WTC11 (cell line): ENCODE results near the gene BDH1. TPM values are rescaled to one million over a fixed set of nuclear protein-coding genes. Genes with fewer than 3 reads are reported as not detected.
"Not testable (repeated sequence)": the region's sequence is repeated elsewhere in the genome, so short reads cannot be mapped to it uniquely, and the experiment has no call there.

Experiments used
- ATAC-seq: fragments of 200-7000 bp; cut with Tn5 transposase; 2 replicates; pipeline ENCODE4 v1.10.0; 2021; ENCODE audit warnings: mild to moderate bottlenecking, moderate library complexity
- CTCF ChIA-PET: fragments of 300-600 bp; sonication (Branson Sonifier 250); formaldehyde crosslinking; loops from one replicate; lab custom pipeline; 2021; ENCODE audit warnings: antibody characterized with exemption; lab: Charles Lee
- POLR2A ChIA-PET: fragments of 350-600 bp; sonication (Branson Sonifier 250); formaldehyde crosslinking; loops from one replicate; lab custom pipeline; 2021; ENCODE audit warnings: antibody characterized with exemption; lab: Charles Lee
- DNase-seq: peaks from one replicate; pipeline ENCODE4 v3.0.0; 2021; ENCODE audit warnings: low spot score
- H3K27ac Mint-ChIP-seq: 2 replicates; pipeline ENCODE4 v1.8.0; 2021; ENCODE audit warnings: mixed read lengths
- H3K27me3 Mint-ChIP-seq: 2 replicates; pipeline ENCODE4 v1.8.0; 2021; ENCODE audit warnings: low read depth, mild to moderate bottlenecking, moderate library complexity, mixed read lengths
- H3K36me3 Mint-ChIP-seq: 2 replicates; pipeline ENCODE4 v1.8.0; 2021; ENCODE audit warnings: mixed read lengths
- H3K4me1 Mint-ChIP-seq: 2 replicates; pipeline ENCODE4 v1.8.0; 2022; ENCODE audit warnings: mixed read lengths
- H3K4me3 Mint-ChIP-seq: 2 replicates; pipeline ENCODE4 v1.8.0; 2021; ENCODE audit warnings: mild to moderate bottlenecking, moderate library complexity, mixed read lengths
- H3K9me3 Mint-ChIP-seq: 2 replicates; pipeline ENCODE4 v1.8.0; 2021; ENCODE audit warnings: mixed read lengths
- EMX1 ChIP-seq: fragments of 250-450 bp; sonication (Bioruptor Pico); IDR thresholded peaks from 2 replicates; pipeline ENCODE4 v1.8.0; 2021; ENCODE audit warnings: mild to moderate bottlenecking
- ESRRA ChIP-seq: sonication (generic); formaldehyde crosslinking; IDR thresholded peaks from 2 replicates; pipeline ENCODE4 v1.8.1; 2022; ENCODE audit warnings: mild to moderate bottlenecking, missing genetic modification reagents, borderline replicate concordance
- ETV6 ChIP-seq: sonication (generic); formaldehyde crosslinking; IDR thresholded peaks from 2 replicates; pipeline ENCODE4 v1.8.1; 2022; ENCODE audit warnings: mild to moderate bottlenecking, missing genetic modification reagents
- FOXP1 ChIP-seq: sonication (generic); formaldehyde crosslinking; IDR thresholded peaks from 2 replicates; pipeline ENCODE4 v1.8.0; 2022; ENCODE audit warnings: missing genetic modification reagents, mild to moderate bottlenecking, moderate library complexity, borderline replicate concordance
- GTF2I ChIP-seq: fragments of 250-450 bp; sonication (Bioruptor Pico); conservative IDR thresholded peaks from 2 replicates; pipeline ENCODE4 v1.4.0; 2021; ENCODE audit warnings: mild to moderate bottlenecking
- JAZF1 ChIP-seq: fragments of 250-450 bp; sonication (Bioruptor Pico); IDR thresholded peaks from 2 replicates; pipeline ENCODE4 v1.9.0; 2021; ENCODE audit warnings: moderate library complexity, mild to moderate bottlenecking, inconsistent platforms
- KAT7 ChIP-seq: sonication (generic); formaldehyde crosslinking; IDR thresholded peaks from 2 replicates; pipeline ENCODE4 v1.8.1; 2023; ENCODE audit warnings: missing genetic modification reagents, mild to moderate bottlenecking, borderline replicate concordance
- SP1 ChIP-seq: sonication (generic); formaldehyde crosslinking; conservative IDR thresholded peaks from 2 replicates; pipeline ENCODE4 v1.8.1; 2022; ENCODE audit warnings: missing genetic modification reagents
- TEAD1 ChIP-seq: sonication (generic); formaldehyde crosslinking; IDR thresholded peaks from 2 replicates; pipeline ENCODE4 v1.8.0; 2022; ENCODE audit warnings: mild to moderate bottlenecking, missing genetic modification reagents
- ZNF232 ChIP-seq: sonication (generic); formaldehyde crosslinking; IDR thresholded peaks from 2 replicates; pipeline ENCODE4 v1.8.0; 2022; ENCODE audit warnings: mild to moderate bottlenecking, missing genetic modification reagents
- total RNA-seq: library from RNA; stranded (reverse); gene quantifications from 3 replicates; pipeline ENCODE4 v1.2.3, GENCODE V29; 2021
- TF ChIP-seq, protein P1 (sequence below): sonication (generic); formaldehyde crosslinking; IDR thresholded peaks from 2 replicates; pipeline ENCODE4 v1.8.0; 2022; ENCODE audit warnings: mild to moderate bottlenecking, missing genetic modification reagents
- TF ChIP-seq, protein P2 (sequence below): sonication (generic); formaldehyde crosslinking; conservative IDR thresholded peaks from 2 replicates; pipeline ENCODE4 v1.8.1; 2023; ENCODE audit warnings: mild to moderate bottlenecking, low read depth, missing genetic modification reagents, moderate library complexity
- TF ChIP-seq, protein P3 (sequence below): sonication (generic); formaldehyde crosslinking; IDR thresholded peaks from 2 replicates; pipeline ENCODE4 v1.8.1; 2023; ENCODE audit warnings: mild to moderate bottlenecking, missing genetic modification reagents

The BDH1 gene
- total RNA-seq, 1 experiment from 2014 or later = 26.8 TPM

DNA sequence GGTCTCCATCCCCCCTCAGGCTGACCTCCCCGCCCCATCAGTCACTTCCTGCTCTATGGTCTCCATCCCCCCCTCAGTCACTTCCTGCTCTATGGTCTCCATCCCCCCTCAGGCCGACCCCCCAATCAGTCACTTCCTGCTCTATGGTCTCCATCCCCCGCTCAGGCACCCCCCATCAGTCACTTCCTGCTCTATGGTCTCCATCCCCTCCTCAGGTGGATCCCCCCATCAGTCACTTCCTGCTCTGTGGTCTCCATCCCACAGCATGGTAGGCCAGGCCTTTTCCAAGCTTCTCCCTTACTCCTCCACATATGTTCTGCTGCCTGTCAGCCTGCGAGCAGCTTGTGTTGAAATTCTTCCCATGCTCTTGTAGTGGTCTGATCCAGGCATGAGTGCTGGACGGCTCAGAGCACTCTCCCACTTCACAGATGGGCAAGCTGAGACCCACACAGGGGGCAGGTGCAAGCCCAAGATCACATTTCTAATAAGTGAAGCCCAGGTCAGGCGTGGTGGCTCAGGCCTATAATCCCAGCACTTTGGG lies 36.8 kb downstream of the BDH1 start:
- ChIA-PET POLR2A (interaction anchor here (0.5 kb wide), 1 partner anchor 422 kb away, joined by 5 read pairs; no protein-coding TSS in a partner anchor), CTCF (no interaction called here)
- H3K36me3 Mint-ChIP-seq = peaks cover 4% of the 10 kb centered on the region
- peak overlapping the region; percentile 66 for H3K27ac Mint-ChIP-seq
- DNase-seq (no peak), ATAC-seq (no peak)
- no peak overlapping the region for H3K4me3 Mint-ChIP-seq
- TF ChIP-seq ZNF232 (CRISPR knock-in tag) (no peak), JAZF1 (no peak), ESRRA (CRISPR knock-in tag) (no peak), SP1 (CRISPR knock-in tag) (no peak), KAT7 (CRISPR knock-in tag) (no peak)
- TF ChIP-seq, protein P1, sequence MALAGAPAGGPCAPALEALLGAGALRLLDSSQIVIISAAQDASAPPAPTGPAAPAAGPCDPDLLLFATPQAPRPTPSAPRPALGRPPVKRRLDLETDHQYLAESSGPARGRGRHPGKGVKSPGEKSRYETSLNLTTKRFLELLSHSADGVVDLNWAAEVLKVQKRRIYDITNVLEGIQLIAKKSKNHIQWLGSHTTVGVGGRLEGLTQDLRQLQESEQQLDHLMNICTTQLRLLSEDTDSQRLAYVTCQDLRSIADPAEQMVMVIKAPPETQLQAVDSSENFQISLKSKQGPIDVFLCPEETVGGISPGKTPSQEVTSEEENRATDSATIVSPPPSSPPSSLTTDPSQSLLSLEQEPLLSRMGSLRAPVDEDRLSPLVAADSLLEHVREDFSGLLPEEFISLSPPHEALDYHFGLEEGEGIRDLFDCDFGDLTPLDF (CRISPR knock-in tag) = no peak
- TF ChIP-seq, protein P2, sequence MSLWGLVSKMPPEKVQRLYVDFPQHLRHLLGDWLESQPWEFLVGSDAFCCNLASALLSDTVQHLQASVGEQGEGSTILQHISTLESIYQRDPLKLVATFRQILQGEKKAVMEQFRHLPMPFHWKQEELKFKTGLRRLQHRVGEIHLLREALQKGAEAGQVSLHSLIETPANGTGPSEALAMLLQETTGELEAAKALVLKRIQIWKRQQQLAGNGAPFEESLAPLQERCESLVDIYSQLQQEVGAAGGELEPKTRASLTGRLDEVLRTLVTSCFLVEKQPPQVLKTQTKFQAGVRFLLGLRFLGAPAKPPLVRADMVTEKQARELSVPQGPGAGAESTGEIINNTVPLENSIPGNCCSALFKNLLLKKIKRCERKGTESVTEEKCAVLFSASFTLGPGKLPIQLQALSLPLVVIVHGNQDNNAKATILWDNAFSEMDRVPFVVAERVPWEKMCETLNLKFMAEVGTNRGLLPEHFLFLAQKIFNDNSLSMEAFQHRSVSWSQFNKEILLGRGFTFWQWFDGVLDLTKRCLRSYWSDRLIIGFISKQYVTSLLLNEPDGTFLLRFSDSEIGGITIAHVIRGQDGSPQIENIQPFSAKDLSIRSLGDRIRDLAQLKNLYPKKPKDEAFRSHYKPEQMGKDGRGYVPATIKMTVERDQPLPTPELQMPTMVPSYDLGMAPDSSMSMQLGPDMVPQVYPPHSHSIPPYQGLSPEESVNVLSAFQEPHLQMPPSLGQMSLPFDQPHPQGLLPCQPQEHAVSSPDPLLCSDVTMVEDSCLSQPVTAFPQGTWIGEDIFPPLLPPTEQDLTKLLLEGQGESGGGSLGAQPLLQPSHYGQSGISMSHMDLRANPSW (CRISPR knock-in tag) = no peak
- 0 out of 2 replicates have a peak, but pooled peaks cover 3% of the 10 kb centered on the region for H3K9me3 Mint-ChIP-seq
- H3K4me1 Mint-ChIP-seq = peaks cover 58% of the 10 kb centered on the region
- no peaks in the 10 kb centered on the region for H3K27me3 Mint-ChIP-seq

DNA sequence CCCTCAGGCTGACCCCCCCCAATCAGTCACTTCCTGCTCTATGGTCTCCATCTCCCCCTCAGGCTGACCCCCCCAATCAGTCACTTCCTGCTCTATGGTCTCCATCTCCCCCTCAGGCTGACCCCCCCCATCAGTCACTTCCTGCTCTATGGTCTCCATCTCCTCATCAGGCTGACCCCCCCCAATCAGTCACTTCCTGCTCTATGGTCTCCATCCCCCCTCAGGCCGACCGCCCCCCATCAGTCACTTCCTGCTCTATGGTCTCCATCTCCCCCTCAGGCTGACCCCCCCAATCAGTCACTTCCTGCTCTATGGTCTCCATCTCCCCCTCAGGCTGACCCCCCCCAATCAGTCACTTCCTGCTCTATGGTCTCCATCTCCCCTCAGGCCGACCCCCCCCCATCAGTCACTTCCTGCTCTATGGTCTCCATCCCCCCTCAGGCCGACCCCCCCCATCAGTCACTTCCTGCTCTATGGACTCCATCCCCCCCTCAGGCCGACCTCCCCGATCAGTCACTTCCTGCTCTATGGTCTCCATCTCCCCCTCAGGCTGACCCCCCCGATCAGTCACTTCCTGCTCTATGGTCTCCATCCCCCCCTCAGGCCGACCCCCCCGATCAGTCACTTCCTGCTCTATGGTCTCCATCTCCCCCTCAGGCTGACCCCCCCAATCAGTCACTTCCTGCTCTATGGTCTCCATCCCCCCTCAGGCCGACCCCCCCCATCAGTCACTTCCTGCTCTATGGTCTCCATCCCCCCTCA lies 37.7 kb downstream of the BDH1 start:
- peaks cover 63% of the 10 kb centered on the region for H3K4me1 Mint-ChIP-seq
- DNase-seq, CTCF ChIA-PET, H3K36me3 Mint-ChIP-seq, H3K9me3 Mint-ChIP-seq, H3K4me3 Mint-ChIP-seq, POLR2A ChIA-PET, H3K27me3 Mint-ChIP-seq, ATAC-seq, H3K27ac Mint-ChIP-seq: not testable (repeated sequence)

DNA sequence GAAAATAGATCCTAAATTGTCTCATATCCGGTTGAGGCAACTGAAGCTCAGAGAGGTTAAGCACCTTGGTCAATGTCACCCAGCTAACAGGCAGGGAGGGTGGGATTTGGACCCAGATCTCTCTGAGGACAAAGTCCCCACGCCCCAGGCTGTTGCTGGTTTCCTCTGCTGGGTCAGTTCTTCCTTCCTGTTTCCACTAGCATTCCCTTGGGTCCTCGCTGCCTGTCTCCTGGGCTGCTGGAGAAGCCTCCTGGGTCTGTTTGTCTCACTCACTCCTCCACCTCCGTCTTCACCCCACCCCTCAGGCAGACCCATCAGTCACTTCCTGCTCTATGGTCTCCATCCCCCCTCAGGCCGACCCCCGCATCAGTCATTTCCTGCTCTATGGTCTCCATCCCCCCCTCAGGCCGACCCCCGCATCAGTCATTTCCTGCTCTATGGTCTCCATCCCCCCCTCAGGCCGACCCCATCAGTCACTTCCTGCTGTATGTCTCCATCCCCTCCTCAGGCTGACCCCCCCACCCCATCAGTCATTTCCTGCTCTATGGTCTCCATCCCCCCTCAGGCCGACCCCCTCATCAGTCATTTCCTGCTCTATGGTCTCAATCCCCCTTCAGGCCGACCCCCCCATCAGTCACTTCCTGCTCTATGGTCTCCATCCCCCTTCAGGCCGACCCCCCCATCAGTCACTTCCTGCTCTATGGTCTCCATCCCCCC lies 38.7 kb downstream of the BDH1 start:
- DNase-seq, H3K4me3 Mint-ChIP-seq, H3K9me3 Mint-ChIP-seq, H3K36me3 Mint-ChIP-seq, POLR2A ChIA-PET, H3K27me3 Mint-ChIP-seq: not testable (repeated sequence)
- H3K27ac Mint-ChIP-seq = peak overlapping the region; percentile 41; the same call in 1 of the 2 replicates
- H3K4me1 Mint-ChIP-seq = peaks cover 64% of the 10 kb centered on the region
- TF ChIP-seq ETV6 = peak; percentile 55; the same call in 1 of the 2 replicates
- TF ChIP-seq, all 79 proteins: peak for 1; not testable (repeated sequence) for 78
- not testable (repeated sequence) for ATAC-seq
- CTCF ChIA-PET = interaction anchor here (0.6 to 1.0 kb wide), 2 partner anchors 15 to 58 kb away, joined by 3 read pairs; no protein-coding TSS in a partner anchor

DNA sequence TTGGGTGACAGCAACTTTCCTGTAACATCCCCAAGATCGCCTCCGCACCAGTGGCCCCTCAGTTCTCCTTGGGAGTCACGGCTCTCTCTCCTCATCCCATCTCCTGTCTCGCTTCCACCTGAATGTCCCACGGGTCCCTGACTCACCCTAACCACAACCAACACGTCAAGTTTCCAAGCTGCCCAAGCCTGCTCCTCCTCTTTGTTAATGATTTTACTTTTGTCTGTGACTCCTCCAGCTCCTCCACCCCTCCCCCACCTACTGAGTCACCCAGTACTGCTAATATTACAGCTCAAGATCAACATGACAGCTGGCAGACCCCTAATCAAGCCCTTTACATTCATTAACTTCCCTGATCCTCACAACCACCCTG lies 39.3 kb downstream of the BDH1 start:
- ATAC-seq = no peak
- H3K9me3 Mint-ChIP-seq = 0 out of 2 replicates have a peak, but pooled peaks cover 3% of the 10 kb centered on the region
- TF ChIP-seq GTF2I (CRISPR knock-in tag) (no peak), FOXP1 (CRISPR knock-in tag) (no peak), EMX1 (CRISPR knock-in tag) (no peak), TEAD1 (CRISPR knock-in tag) (no peak)
- TF ChIP-seq, protein P3, sequence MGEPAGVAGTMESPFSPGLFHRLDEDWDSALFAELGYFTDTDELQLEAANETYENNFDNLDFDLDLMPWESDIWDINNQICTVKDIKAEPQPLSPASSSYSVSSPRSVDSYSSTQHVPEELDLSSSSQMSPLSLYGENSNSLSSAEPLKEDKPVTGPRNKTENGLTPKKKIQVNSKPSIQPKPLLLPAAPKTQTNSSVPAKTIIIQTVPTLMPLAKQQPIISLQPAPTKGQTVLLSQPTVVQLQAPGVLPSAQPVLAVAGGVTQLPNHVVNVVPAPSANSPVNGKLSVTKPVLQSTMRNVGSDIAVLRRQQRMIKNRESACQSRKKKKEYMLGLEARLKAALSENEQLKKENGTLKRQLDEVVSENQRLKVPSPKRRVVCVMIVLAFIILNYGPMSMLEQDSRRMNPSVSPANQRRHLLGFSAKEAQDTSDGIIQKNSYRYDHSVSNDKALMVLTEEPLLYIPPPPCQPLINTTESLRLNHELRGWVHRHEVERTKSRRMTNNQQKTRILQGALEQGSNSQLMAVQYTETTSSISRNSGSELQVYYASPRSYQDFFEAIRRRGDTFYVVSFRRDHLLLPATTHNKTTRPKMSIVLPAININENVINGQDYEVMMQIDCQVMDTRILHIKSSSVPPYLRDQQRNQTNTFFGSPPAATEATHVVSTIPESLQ (CRISPR knock-in tag) = no peak
- CTCF ChIA-PET = interaction anchor here (0.6 to 1.0 kb wide), 2 partner anchors 14 to 58 kb away, joined by 3 read pairs; no protein-coding TSS in a partner anchor
- no peak for DNase-seq
- H3K36me3 Mint-ChIP-seq = peaks cover 6% of the 10 kb centered on the region
- H3K27ac Mint-ChIP-seq = peak overlapping the region; percentile 41; the same call in 1 of the 2 replicates
- no peaks in the 10 kb centered on the region for H3K27me3 Mint-ChIP-seq
- POLR2A ChIA-PET = no interaction called here
- H3K4me3 Mint-ChIP-seq = no peak overlapping the region
- H3K4me1 Mint-ChIP-seq = peaks cover 58% of the 10 kb centered on the region
